Stimulated activated CD4-positive, alpha-beta T cell treated with anti-CD3 and anti-CD28 coated beads, Interleukin-1b, Interleukin-23, amount 100 ng/mL, for 1 hour (primary cell): Measurements from ENCODE around the gene SLC25A33.
"Not testable (repeated sequence)": the region's sequence is repeated elsewhere in the genome, so short reads cannot be mapped to it uniquely, and the experiment has no call there.

Experiments used
- DNase-seq, 2 donors: peaks; one replicate each; pipeline ENCODE4 v3.0.0-alpha.2; 2020; ENCODE audit warnings: low read depth in 2 of 2

The SLC25A33 gene

DNA sequence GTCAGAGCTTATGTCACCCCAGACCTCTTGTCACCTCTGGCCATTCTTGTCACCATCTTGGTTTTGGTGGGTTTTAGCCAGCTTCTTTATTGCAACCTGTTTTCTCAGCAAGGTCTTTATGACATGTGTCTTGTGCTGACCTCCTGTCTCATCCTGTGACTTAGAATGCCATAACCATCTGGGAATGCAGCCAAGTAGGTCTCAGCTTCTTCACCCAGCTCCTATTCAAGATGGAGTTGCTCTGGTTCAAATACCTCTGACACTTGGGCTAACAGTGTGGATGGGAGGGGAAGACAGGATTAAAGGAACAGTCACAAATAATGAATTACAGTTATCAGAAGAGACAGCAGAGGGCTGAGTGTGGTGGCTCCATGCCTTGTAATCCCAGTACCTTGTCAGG is 81.8 kb downstream of the SLC25A33 start:
- no peak for DNase-seq

DNA sequence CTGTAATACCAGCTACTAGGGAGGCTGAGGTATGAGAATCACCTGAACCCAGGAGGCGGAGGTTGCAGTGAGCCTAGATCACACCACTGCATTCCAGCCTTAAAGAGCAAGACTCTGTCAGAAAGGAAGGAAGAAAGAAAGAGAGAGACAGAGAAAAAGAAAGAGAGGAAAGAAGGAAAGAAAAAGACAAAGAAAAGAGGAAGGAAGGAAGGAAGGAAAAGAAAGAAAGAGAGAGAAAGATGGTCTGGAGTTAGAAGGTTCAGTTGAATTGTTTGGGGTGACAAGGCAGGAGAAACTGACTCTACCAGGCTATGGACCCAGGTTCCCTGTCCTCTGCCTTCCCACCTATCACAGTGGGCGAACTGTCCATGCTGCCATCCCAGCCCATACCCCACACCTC is 84.8 kb downstream of the SLC25A33 start:
- DNase-seq, result no peak

DNA sequence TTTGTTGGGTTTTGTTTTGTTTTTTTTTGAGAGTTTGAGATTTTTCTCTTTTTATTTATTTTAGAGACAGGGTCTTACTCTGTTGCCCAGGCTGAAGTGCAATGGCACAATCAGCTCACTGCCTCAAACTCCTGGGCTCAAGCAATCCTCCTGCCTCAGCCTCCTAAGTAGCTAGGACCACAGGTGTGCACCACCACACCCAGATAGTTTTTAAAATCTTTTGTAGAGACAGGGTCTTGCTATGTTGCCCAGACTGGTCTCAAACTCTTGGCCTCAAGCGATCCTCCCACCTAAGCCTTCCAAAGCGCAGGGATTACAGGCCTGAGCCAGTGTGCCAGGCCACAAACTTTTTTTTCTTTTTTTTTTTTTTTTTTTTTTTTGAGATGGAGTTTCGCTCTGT is 85.8 kb downstream of the SLC25A33 start:
- DNase-seq, result not testable (repeated sequence)

DNA sequence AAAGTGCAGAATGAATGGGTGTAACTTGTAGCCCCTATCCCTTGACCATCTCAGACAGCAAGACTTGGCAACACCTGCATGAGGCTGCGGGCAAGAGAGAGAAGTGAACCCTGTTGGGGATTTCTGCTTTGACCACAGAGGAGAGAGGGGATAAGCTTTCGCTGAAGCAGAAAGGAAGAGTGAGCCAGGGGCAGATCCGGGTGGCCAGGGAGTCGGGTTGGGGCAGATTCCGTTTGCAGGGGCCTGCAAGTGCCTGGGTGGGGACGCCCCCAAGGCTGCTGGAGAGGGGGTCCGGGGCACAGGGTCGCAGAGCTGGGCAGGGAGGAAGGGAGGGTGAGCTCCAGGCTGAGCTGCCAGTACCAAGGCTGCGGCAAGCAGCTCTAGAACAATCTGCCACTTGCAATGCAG is 86.9 kb downstream of the SLC25A33 start:
- DNase-seq, result no peak

DNA sequence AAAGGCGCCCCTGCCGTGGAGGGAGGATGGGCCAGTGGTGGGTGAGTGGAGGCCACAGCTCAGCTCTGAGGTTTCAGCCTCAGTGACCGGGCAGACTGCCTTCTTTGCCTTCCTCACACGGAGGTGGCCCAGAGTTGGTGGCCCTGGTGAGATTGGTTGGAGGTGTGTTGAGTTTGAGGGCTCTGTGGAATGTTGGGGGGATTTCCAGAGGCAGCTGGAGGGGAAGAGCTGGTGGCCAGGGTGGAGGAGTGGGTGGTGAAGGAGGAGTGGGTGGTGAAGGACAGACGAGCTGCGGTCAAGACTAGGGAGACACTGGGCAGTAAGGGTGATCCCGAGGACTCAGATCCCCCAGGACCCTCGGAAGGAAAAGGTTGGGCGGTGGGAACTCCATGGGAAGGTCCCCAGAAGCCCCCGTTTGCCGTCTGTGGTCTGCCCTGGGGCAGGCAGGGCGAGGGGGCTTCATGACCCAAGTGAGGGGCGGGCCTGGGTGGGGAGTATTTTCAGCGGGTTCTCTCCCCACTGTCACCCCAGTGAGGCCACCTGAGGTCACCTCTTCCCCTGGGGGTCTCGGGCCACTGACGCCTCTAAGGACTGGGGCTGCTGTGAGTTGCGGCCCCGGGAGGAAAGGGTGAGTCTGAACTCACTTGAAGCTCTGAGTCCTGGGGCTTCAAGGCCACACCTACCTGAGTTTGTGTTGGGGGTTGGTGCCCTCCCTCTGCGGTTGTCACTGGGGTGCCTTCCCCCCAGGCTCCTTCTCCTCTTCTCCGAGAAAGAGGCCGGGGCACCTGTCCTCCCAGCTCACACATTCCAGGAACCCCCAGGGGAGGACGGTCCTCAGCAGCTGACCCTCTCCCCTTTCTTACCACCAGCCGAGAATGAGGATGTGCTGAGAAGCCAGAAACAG is 89.5 kb downstream of the SLC25A33 start:
- DNase-seq, result peak in 1 of 2 donors; percentile 47

DNA sequence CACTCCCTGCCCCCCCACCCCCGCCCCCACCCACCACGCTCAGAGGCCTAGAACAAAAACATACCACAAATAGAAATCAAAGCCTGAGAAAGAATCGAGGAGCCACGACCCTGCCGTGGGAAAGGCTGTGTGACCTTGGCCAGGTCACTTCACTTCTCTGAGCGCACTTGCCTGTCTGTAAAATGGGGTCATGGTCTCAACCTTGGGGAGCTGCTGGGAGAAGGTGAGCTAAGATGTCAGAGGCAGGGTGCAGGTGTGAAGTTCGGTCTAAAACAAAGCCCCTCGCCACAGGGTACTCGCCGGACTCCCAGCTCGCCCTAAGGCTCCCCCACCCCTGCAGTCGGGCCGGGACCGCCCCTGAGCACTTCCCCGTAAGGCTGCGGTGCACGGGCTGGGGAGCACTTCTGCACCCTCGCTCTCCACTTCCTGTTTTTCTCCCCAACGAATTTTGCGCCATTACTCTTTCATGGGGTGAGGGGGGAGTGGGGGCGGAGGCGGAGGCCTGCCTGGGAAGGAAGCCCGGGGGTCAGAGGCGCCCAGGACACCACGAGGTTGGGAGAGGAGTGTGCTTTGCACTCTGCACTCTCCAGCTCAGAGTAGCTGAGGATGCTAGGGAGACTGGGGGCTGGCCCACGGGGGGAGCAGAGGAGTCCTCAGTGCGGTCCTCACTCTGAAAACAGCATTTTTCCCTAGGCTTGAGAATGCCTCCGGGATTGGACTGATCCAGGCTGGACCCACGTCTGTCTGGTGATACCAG is 90.4 kb downstream of the SLC25A33 start:
- DNase-seq, result peak in 1 of 2 donors; percentile 39

DNA sequence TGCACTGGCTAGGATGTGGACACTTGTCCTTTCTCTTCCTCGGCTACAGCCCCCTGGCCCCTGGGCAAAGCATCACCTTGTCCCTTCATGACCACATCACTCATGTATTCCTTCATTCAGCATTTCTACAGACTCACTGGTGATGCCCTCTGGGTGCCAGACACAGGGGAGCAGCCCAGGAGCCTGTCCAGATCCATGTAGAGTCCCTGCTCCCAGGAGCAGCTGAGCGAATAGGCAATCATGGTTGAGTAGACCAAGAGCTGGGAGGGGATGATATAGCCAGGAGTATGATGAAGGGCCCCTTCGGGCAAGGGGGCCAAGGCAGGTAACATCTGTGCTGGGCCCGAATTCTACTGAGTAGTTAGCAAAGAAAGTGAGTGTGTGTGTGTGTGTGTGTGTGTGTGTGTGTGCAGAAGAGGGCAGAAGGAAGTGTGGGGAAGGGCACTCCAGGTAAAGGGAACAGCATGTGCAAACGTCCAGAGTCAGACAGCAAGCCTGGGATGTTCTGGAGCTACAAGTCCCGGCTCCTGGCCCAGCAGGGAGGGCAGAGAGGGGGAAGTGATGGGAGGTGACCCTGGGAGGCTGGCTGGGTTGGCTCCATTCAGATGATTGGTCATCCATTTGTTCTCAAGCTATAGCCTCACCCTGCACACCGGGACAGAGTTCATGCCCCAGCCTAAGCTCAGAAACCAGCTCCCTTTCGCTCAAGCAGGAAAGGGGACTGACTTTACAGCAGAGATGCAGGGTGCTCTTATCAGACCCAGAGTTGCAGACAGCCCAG is 91.3 kb downstream of the SLC25A33 start:
- no peak for DNase-seq

DNA sequence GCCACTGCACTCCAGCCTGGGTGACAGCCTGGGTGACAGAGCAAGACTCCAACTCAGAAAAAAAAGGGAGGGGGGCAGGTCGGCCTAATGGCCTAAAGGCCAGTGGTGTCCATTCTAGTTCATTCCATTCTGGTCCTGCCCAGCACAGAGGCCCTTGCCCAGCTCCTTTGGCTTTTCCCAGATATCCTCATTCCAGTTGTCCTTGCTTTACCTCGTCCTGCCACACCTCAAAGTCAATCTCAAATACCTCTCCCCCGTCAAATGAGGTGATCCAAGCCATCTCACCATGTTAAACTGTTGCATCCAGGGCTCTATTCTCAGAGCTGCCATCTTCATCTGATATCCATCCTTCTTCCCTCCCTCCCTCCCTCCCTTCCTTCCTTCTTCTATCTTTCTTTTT is 92.3 kb downstream of the SLC25A33 start:
- no peak for DNase-seq

DNA sequence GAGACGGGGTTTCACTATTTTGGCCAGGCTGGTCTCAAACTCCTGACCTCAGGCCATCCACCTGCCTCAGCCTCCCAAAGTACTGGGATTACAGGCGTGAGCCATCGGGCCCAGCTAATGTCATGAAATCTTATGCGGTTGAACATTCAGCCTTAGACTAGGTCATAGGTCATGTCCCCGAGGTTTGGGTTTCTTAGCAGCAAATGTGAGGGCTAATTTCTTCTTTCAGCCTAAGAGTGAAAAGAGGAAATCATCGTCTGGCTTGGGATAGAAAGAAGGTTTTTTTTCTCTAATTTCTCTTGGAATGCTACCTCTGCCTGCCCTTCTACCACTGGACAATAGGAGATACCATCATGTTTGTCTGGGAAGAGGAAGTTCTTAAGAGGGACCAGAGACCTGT is 94.2 kb downstream of the SLC25A33 start:
- DNase-seq, result no peak

DNA sequence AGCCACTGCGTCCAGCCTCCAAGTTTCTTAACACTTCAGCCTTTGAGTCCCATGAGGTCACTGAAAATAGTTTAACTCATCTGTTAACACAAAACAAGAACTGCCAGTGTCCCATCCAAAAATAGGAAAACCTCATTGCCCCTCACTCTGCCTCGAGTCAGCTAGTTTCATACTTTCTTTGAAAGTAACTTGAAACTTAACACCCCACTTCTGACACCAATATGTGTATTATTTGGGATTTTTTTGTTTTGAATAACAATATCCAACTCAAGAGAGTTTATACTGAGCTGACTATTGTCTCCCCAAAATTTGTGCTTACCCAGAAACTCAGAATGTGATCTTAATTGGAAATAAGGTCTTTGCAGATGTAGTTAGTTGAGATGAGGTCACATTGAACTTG is 95.3 kb downstream of the SLC25A33 start:
- DNase-seq, result no peak
